ENCODE results near the gene C1orf141.

- TF ChIP-seq CTCF (IDR thresholded peaks at IDR 0.05): no peak
- TF ChIP-seq POLR2A (IDR thresholded peaks at IDR 0.05): no peak
Measured at GRCh38 chr1:67114162-67114561, 20.6 kb downstream of the C1orf141 start.

All from right lobe of liver (tissue), 4 donors.